OCI-LY7 (cell line): ENCODE results near the gene YY2. TPM values are rescaled to one million over a fixed set of nuclear protein-coding genes. Genes with fewer than 3 reads are reported as not detected.

Experiments used
- BruUV-seq: library from RNA; stranded (reverse); fragments of 400-500 nt; replicated peaks from 2 replicates; lab custom pipeline; 2021; lab: Mats Ljungman, UMichigan
- CTCF ChIA-PET: fragments of 300-600 bp; sonication (Branson Sonifier 250); formaldehyde crosslinking; loops from one replicate; lab custom pipeline; 2022; ENCODE audit warnings: antibody characterized with exemption; ENCODE audit not compliant: unreplicated experiment; lab: Charles Lee
- POLR2A ChIA-PET: fragments of 300-600 bp; sonication (Branson Sonifier 250); formaldehyde crosslinking; loops from one replicate; lab custom pipeline; 2022; ENCODE audit warnings: antibody characterized with exemption; lab: Charles Lee
- DNase-seq: peaks from one replicate; pipeline ENCODE4 v3.0.0-alpha.2; 2015; ENCODE audit warnings: low spot score
- H2AFZ ChIP-seq: fragments of 200-600 bp; sonication (generic), shearing (Covaris generic); 2 replicates; pipeline ENCODE4 v1.6.1; 2014; ENCODE audit warnings: mild to moderate bottlenecking, antibody characterized with exemption, low read length, moderate library complexity
- H3K27ac ChIP-seq: fragments of 200-600 bp; sonication (generic); 2 replicates; pipeline ENCODE4 v1.5.1; 2014; ENCODE audit warnings: mixed run types, low read depth, mild to moderate bottlenecking, moderate library complexity, low read length, inconsistent platforms; ENCODE audit not compliant: poor library complexity, severe bottlenecking
- H3K36me3 ChIP-seq: fragments of 200-600 bp; sonication (generic); 2 replicates; pipeline ENCODE4 v1.6.1; 2014; ENCODE audit warnings: mild to moderate bottlenecking, antibody characterized with exemption, low read length, moderate library complexity, mixed read lengths; ENCODE audit not compliant: insufficient read depth
- H3K4me1 ChIP-seq: fragments of 200-600 bp; sonication (generic); 2 replicates; pipeline ENCODE4 v1.5.1; 2014; ENCODE audit warnings: mild to moderate bottlenecking, low read length; ENCODE audit not compliant: insufficient read depth, poor library complexity, severe bottlenecking
- H3K4me2 ChIP-seq: fragments of 200-600 bp; sonication (generic); 2 replicates; pipeline ENCODE4 v1.6.1; 2014; ENCODE audit warnings: mild to moderate bottlenecking, low read length
- H3K4me3 ChIP-seq: fragments of 200-600 bp; sonication (generic); 2 replicates; pipeline ENCODE4 v1.5.1; 2014; ENCODE audit warnings: mild to moderate bottlenecking, low read depth, low read length; ENCODE audit not compliant: poor library complexity, severe bottlenecking
- H3K79me2 ChIP-seq: fragments of 200-600 bp; sonication (generic); 2 replicates; pipeline ENCODE4 v1.6.1; 2016; ENCODE audit warnings: low read depth, mild to moderate bottlenecking, low read length, moderate library complexity, mixed read lengths; ENCODE audit not compliant: insufficient read depth
- H3K9me2 ChIP-seq: fragments of 200-600 bp; sonication (generic); 2 replicates; pipeline ENCODE4 v1.6.1; 2016; ENCODE audit warnings: mild to moderate bottlenecking, low read length, mixed read lengths; ENCODE audit not compliant: insufficient read depth
- H3K9me3 ChIP-seq: fragments of 200-600 bp; sonication (generic); 2 replicates; pipeline ENCODE4 v1.6.1; 2014; ENCODE audit warnings: mild to moderate bottlenecking, mixed run types, low read length, mixed read lengths
- H4K20me1 ChIP-seq: fragments of 200-600 bp; sonication (generic); 2 replicates; pipeline ENCODE4 v1.6.1; 2014; ENCODE audit warnings: mild to moderate bottlenecking, antibody characterized with exemption, low read length, moderate library complexity, mixed read lengths; ENCODE audit not compliant: insufficient read depth
- CTCF ChIP-seq: fragments of 200-600 bp; sonication (generic); conservative IDR thresholded peaks from 2 replicates; pipeline ENCODE4 v1.5.1; 2014; ENCODE audit warnings: mild to moderate bottlenecking, antibody characterized with exemption, low read length, moderate library complexity, mixed read lengths
- EZH2phosphoT487 ChIP-seq: fragments of 200-600 bp; sonication (generic); IDR thresholded peaks from 2 replicates; pipeline ENCODE4 v1.6.1; 2018; ENCODE audit warnings: low read depth, borderline replicate concordance, mild to moderate bottlenecking, mixed run types, antibody characterized with exemption, low read length, moderate library complexity, mixed read lengths
- intact Hi-C: fragments of 100-400 bp; cut with micrococcal nuclease; formaldehyde crosslinking; loops from one replicate; pipeline ENCODE4 v1.10.0; 2022; ENCODE audit not compliant: unreplicated experiment
- total RNA-seq, 2 experiments: library from RNA; depleted of rRNA in 1 of 2; stranded (reverse); fragments of >200 nt in 1 of 2; shearing (Covaris generic) in 1 of 2; gene quantifications; 2 replicates each; pipeline ENCODE4 v1.2.3, GENCODE V29; 2014 to 2022

YY2 gene
- total RNA-seq, 2 experiments from 2014 or later, result 2.4 to 3.7 TPM

GRCh38 chrX:21863241-21863640 is 7.5 kb downstream of the YY2 start:
- no TSS peak for BruUV-seq
- no peaks in the 10 kb centered on the region for H3K4me1 ChIP-seq
- no peaks in the 10 kb centered on the region for H3K36me3 ChIP-seq
- no peak overlapping the region for H3K27ac ChIP-seq
- H3K9me2 ChIP-seq, result no peaks in the 10 kb centered on the region
- H2AFZ ChIP-seq, result no peak overlapping the region
- no peak overlapping the region for H3K4me3 ChIP-seq
- TF ChIP-seq EZH2phosphoT487, result no peak
- TF ChIP-seq CTCF, result no peak
- no peak for DNase-seq
- ChIA-PET POLR2A (no interaction called here), CTCF (no interaction called here)
- no peaks in the 10 kb centered on the region for H3K9me3 ChIP-seq
- intact Hi-C loops, result no loop called here
- no peaks in the 10 kb centered on the region for H4K20me1 ChIP-seq
- no peak overlapping the region for H3K4me2 ChIP-seq
- no peaks in the 10 kb centered on the region for H3K79me2 ChIP-seq

GRCh38 chrX:21865436-21865835 is 9.6 kb downstream of the YY2 start:
- H3K4me1 ChIP-seq, result no peaks in the 10 kb centered on the region
- TF ChIP-seq EZH2phosphoT487 (no peak), CTCF (no peak)
- H3K4me3 ChIP-seq, result no peak overlapping the region
- ChIA-PET CTCF (no interaction called here), POLR2A (no interaction called here)
- H3K9me2 ChIP-seq, result no peaks in the 10 kb centered on the region
- no peak overlapping the region for H3K27ac ChIP-seq
- BruUV-seq, result no TSS peak
- H3K36me3 ChIP-seq, result no peaks in the 10 kb centered on the region
- H3K4me2 ChIP-seq, result no peak overlapping the region
- no peaks in the 10 kb centered on the region for H4K20me1 ChIP-seq
- H3K79me2 ChIP-seq, result no peaks in the 10 kb centered on the region
- H3K9me3 ChIP-seq, result no peaks in the 10 kb centered on the region
- no peak for DNase-seq
- intact Hi-C loops, result no loop called here
- no peak overlapping the region for H2AFZ ChIP-seq

GRCh38 chrX:21870494-21870893 is 14.7 kb downstream of the YY2 start:
- H3K4me3 ChIP-seq, result no peak overlapping the region
- ChIA-PET POLR2A (interaction anchor here (0.7 kb wide), 1 partner anchor 9 kb away, joined by 3 read pairs; no protein-coding TSS in a partner anchor), CTCF (no interaction called here)
- DNase-seq, result no peak
- BruUV-seq, result no TSS peak
- H3K9me2 ChIP-seq, result no peaks in the 10 kb centered on the region
- H3K79me2 ChIP-seq, result no peaks in the 10 kb centered on the region
- H3K4me2 ChIP-seq, result no peak overlapping the region
- intact Hi-C loops, result no loop called here
- no peak overlapping the region for H3K27ac ChIP-seq
- no peaks in the 10 kb centered on the region for H3K9me3 ChIP-seq
- H2AFZ ChIP-seq, result no peak overlapping the region
- H3K4me1 ChIP-seq, result no peaks in the 10 kb centered on the region
- H3K36me3 ChIP-seq, result no peaks in the 10 kb centered on the region
- no peaks in the 10 kb centered on the region for H4K20me1 ChIP-seq
- no peak for TF ChIP-seq EZH2phosphoT487
